WTC11 (cell line): Measurements from ENCODE around the gene ANGPTL3.

Source experiments
- CTCF ChIP-seq: fragments of 200-600 bp; IDR thresholded peaks from 2 replicates; pipeline ENCODE4 v1.8.0; 2022; ENCODE audit warnings: antibody characterized with exemption
- ELF4 ChIP-seq: sonication (generic); formaldehyde crosslinking; IDR thresholded peaks from 2 replicates; pipeline ENCODE4 v1.8.1; 2022; ENCODE audit warnings: low read depth, mild to moderate bottlenecking, moderate library complexity, missing genetic modification reagents
- RORB ChIP-seq: fragments of 250-450 bp; sonication (Bioruptor Pico); IDR thresholded peaks from 2 replicates; pipeline ENCODE4 v1.9.0; 2021; ENCODE audit warnings: mild to moderate bottlenecking
- SP1 ChIP-seq: sonication (generic); formaldehyde crosslinking; conservative IDR thresholded peaks from 2 replicates; pipeline ENCODE4 v1.8.1; 2022; ENCODE audit warnings: missing genetic modification reagents
- TF ChIP-seq, protein P1 (sequence below): sonication (generic); formaldehyde crosslinking; IDR thresholded peaks from 2 replicates; pipeline ENCODE4 v1.8.0; 2022; ENCODE audit warnings: mild to moderate bottlenecking, missing genetic modification reagents
- TF ChIP-seq, protein P2 (sequence below): sonication (generic); formaldehyde crosslinking; IDR thresholded peaks from 2 replicates; pipeline ENCODE4 v1.8.1; 2023; ENCODE audit warnings: mild to moderate bottlenecking, missing genetic modification reagents, moderate library complexity

GRCh38 chr1:62628506-62628905 lies 31.2 kb downstream of the ANGPTL3 start:
- TF ChIP-seq, protein P1, sequence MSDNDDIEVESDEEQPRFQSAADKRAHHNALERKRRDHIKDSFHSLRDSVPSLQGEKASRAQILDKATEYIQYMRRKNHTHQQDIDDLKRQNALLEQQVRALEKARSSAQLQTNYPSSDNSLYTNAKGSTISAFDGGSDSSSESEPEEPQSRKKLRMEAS, result no peak
- TF ChIP-seq SP1 (CRISPR knock-in tag) (no peak), ELF4 (CRISPR knock-in tag) (no peak), CTCF (no peak), RORB (no peak)
- TF ChIP-seq, protein P2, sequence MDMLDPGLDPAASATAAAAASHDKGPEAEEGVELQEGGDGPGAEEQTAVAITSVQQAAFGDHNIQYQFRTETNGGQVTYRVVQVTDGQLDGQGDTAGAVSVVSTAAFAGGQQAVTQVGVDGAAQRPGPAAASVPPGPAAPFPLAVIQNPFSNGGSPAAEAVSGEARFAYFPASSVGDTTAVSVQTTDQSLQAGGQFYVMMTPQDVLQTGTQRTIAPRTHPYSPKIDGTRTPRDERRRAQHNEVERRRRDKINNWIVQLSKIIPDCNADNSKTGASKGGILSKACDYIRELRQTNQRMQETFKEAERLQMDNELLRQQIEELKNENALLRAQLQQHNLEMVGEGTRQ (CRISPR knock-in tag), result no peak
